GM15510 (cell line): Measurements from ENCODE around the gene SKAP1.

Source experiments
- POLR2A ChIP-seq: IDR thresholded peaks from 3 replicates; pipeline ENCODE4 v1.6.1; 2011; ENCODE audit warnings: borderline replicate concordance; ENCODE audit not compliant: insufficient read length; ENCODE audit errors: extremely low read depth

Gene SKAP1

DNA sequence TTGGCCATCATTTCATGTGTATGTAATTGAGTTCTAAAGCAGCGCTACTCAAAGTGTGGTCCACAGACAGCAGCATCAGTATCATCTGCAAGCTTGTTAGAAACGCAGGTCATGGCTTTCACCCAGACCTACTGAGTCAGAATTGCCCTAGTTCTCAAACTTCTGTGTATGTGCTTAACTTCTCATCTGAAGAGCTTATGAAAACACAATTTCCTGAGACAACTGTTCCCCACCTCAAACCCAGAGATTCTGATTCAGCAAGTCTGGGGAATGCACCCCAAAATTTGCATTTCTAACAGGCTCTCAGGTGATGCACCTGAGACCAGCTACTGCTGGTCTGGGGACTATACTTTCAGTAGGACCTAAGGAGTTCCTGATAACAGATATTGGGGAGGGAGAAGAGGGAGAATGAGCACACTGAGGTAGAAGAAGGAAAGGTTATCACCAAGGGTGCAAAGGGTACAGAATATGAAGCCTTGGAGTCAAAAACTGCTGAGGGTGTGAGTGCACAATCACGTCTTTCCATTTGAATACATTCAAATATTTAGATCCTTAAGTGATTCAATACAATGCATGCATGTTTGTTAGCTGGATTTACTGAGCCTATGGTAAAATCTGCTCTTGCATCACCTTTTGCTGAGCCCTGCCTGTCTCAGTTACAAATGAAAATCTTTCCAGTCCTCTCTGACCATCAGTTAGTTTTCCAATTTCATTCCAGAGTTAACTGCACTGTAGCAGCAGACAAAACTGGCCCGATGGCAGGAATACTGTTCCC, 29.2 kb upstream of the SKAP1 start:
- no peak for TF ChIP-seq POLR2A

GRCh38 chr17:48457080-48457836, 27.2 kb upstream of the SKAP1 start:
- TF ChIP-seq POLR2A = no peak

GRCh38 chr17:48456589-48456988, 26.6 kb upstream of the SKAP1 start:
- no peak for TF ChIP-seq POLR2A

GRCh38 chr17:48455791-48456190, 25.8 kb upstream of the SKAP1 start:
- TF ChIP-seq POLR2A = no peak

DNA sequence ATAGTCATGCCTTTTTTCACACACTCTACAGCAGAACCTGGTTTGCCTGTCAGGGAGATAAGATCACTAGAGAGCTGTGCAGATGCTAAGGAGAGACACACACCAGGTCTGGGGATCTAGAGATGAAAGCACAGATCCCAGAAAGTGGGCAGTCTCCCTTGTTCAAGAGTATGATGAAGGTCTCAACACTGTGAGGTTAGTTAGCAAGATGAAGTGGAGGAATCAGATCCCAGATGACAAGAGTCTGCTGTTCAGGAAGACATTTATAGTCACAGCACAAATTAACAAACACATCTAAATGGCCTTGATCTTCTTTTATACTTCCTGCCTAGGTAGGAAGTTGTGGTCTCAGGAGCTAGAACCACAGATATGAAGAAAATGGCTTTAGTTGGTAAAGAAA, 23.4 kb upstream of the SKAP1 start:
- no peak for TF ChIP-seq POLR2A

GRCh38 chr17:48451489-48451888, 21.5 kb upstream of the SKAP1 start:
- TF ChIP-seq POLR2A = no peak

DNA sequence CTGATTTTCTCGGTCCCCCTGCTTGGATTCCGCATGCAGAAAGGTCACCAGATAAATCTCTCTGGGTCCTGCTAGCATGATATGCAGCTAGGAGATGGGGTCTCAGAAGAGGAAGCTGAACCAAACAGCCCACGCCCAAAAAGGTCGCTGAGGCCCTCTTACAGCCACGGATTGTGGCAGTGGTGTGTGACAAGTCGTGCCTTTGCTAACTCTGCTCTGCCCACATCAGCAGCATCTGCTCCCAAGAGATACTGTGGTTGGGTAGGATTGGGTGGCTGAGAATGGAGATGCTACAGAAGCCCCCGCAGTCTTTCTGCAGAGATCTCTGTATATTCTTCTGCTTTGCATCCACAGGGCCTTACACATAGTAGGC, 15.2 kb upstream of the SKAP1 start:
- TF ChIP-seq POLR2A = no peak

- no peak for TF ChIP-seq POLR2A
Measured at GRCh38 chr17:48444516-48445247, 14.7 kb upstream of the SKAP1 start.

DNA sequence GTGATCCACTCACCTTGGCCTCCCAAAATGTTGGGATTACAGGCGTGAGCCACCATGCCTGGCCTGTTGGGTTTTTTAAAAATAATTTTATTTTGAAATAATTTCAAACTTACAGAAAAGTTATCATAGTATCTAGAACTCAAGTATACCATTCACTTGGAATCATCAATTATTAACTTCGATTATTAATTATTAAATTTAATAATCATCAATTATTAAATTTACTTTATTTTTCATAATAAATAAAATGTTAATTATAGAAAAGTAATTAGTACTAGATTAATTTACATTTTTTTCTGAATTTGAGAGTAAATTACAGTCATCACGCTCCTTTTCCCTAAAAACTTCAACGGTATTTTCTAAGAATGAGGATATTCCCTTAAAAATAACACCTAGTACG, 13.7 kb upstream of the SKAP1 start:
- no peak for TF ChIP-seq POLR2A

DNA sequence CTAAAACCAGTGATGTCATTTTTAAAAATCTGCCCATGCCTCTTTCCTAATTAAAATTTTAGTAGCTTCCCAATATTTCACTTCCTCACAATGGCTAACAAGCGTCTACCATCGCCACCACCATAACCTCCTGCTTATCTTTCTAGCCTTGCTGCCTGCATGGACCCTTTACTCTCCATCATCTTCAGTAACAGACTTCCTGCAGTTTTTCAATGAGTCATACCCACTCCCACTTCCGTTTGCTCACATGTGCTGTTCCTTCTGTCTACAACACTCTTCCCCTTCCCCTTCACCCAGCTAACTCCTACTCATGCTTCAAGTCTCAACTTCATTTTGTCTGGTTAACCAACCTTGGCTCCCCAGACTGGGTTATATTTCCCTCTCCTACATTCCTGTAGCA, 12.8 kb upstream of the SKAP1 start:
- TF ChIP-seq POLR2A = no peak

- no peak for TF ChIP-seq POLR2A
Measured at GRCh38 chr17:48441862-48442261, 11.8 kb upstream of the SKAP1 start.

- no peak for TF ChIP-seq POLR2A
Measured at GRCh38 chr17:48441231-48441711, 11.3 kb upstream of the SKAP1 start.

GRCh38 chr17:48440669-48441068, 10.7 kb upstream of the SKAP1 start:
- TF ChIP-seq POLR2A = no peak

DNA sequence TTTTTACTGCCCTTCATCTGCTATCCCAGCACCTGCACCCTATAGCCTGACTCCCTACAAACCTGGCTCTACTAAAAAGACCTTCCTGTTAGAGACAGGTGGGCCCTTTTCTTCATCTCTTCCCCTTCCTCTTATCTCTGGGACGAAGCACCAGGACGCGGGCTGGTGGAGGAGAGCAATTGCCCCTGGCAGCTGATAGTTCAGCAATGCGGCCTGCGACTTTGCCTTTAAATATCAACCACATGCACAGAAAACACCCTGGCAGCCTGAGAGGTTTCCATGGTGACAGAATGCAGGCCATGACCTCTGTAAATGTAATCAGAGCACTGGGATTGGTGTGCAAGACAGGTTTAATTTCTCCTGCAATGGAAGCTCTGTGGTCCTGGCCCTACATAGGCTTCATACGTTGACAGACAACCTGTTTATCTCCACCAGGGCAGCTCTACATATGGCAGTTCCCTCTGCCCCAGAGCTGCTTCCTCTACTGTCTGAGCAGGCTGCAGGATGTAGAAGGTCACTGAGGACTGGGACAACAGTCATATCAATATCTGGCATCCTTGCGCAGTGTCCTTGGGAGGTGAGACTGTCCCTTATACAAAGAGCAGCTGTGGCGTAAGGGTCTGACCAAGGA, 10.0 kb upstream of the SKAP1 start:
- TF ChIP-seq POLR2A = no peak
